PC-9 (cell line): Measurements from ENCODE around the gene RPS6KA3. TPM values are rescaled to one million over a fixed set of nuclear protein-coding genes. Genes with fewer than 3 reads are reported as not detected.
"Not testable (repeated sequence)": the region's sequence is repeated elsewhere in the genome, so short reads cannot be mapped to it uniquely, and the experiment has no call there.

ENCODE experiments used
- BruUV-seq: library from RNA; stranded (reverse); fragments of 400-500 nt; replicated peaks from 2 replicates; lab custom pipeline; 2021; lab: Mats Ljungman, UMichigan
- CTCF ChIA-PET: fragments of 300-600 bp; sonication (Branson Sonifier 250); formaldehyde crosslinking; loops from one replicate; lab custom pipeline; 2022; ENCODE audit warnings: antibody characterized with exemption; lab: Charles Lee
- POLR2A ChIA-PET: fragments of 300-600 bp; sonication (Branson Sonifier 250); formaldehyde crosslinking; loops from one replicate; lab custom pipeline; 2022; ENCODE audit warnings: antibody characterized with exemption; ENCODE audit not compliant: unreplicated experiment; lab: Charles Lee
- DNase-seq, 2 experiments: peaks; one replicate each; pipeline versions ENCODE4 v3.0.0 to v3.0.0-alpha.2; 2015 to 2022; ENCODE audit warnings: mixed read lengths in 1 of 2
- H2AFZ ChIP-seq: fragments of 200-600 bp; sonication (generic); 2 replicates; pipeline ENCODE4 v1.8.1; 2017; ENCODE audit warnings: antibody characterized with exemption
- H3F3A ChIP-seq: fragments of 200-600 bp; sonication (generic); 2 replicates; pipeline ENCODE4 v1.8.1; 2017; ENCODE audit warnings: antibody characterized with exemption, mild to moderate bottlenecking, low read depth; ENCODE audit not compliant: insufficient read depth
- H3K27ac ChIP-seq: fragments of 200-600 bp; sonication (generic); 2 replicates; pipeline ENCODE4 v1.6.1; 2016; ENCODE audit warnings: mixed run types
- H3K27me3 ChIP-seq: fragments of 200-600 bp; sonication (generic); 2 replicates; pipeline ENCODE4 v1.6.1; 2016; ENCODE audit warnings: low read depth, mixed run types; ENCODE audit not compliant: insufficient read depth
- H3K36me3 ChIP-seq: fragments of 200-600 bp; sonication (generic); 2 replicates; pipeline ENCODE4 v1.6.1; 2016; ENCODE audit warnings: low read depth, mixed run types
- H3K4me1 ChIP-seq: fragments of 200-600 bp; sonication (generic); replicated peaks from 2 replicates; pipeline ENCODE4 v1.6.1; 2016; ENCODE audit warnings: mixed run types; ENCODE audit not compliant: insufficient read depth
- H3K4me2 ChIP-seq: fragments of 200-600 bp; sonication (generic); 2 replicates; pipeline ENCODE4 v1.6.1; 2017; ENCODE audit warnings: mixed run types
- H3K4me3 ChIP-seq: fragments of 200-600 bp; sonication (generic); 2 replicates; pipeline ENCODE4 v1.6.1; 2016; ENCODE audit warnings: mixed run types
- H3K79me2 ChIP-seq: fragments of 200-600 bp; sonication (generic); 2 replicates; pipeline ENCODE4 v1.6.1; 2017; ENCODE audit warnings: low read depth, mixed run types
- H3K9me2 ChIP-seq: fragments of 200-600 bp; sonication (generic); 2 replicates; pipeline ENCODE4 v1.8.1; 2017; ENCODE audit warnings: mild to moderate bottlenecking; ENCODE audit not compliant: insufficient read depth
- H3K9me3 ChIP-seq: fragments of 200-600 bp; sonication (generic); 2 replicates; pipeline ENCODE4 v1.8.1; 2016; ENCODE audit warnings: low read depth; ENCODE audit not compliant: insufficient read depth
- H4K20me1 ChIP-seq: fragments of 200-600 bp; sonication (generic); 2 replicates; pipeline ENCODE4 v1.8.1; 2017; ENCODE audit not compliant: insufficient read depth
- CTCF ChIP-seq: fragments of 200-600 bp; sonication (generic); conservative IDR thresholded peaks from 2 replicates; pipeline ENCODE4 v1.6.1; 2017; ENCODE audit warnings: mixed run types, antibody characterized with exemption, mild to moderate bottlenecking, moderate library complexity
- EZH2 ChIP-seq: fragments of 200-600 bp; sonication (generic); IDR thresholded peaks from 2 replicates; pipeline ENCODE4 v1.8.0; 2017; ENCODE audit warnings: antibody characterized with exemption, low read depth
- intact Hi-C: fragments of 100-400 bp; cut with micrococcal nuclease; formaldehyde crosslinking; loops from one replicate; pipeline ENCODE4 v1.10.0; 2022; ENCODE audit not compliant: unreplicated experiment
- total RNA-seq: library from RNA; stranded (reverse); gene quantifications from 2 replicates; pipeline ENCODE4 v1.2.3, GENCODE V29; 2021

The RPS6KA3 gene
- total RNA-seq, 1 experiment from 2014 or later: 51.4 TPM

- no peaks in the 10 kb centered on the region for H3K9me3 ChIP-seq
- H3K36me3 ChIP-seq: no peaks in the 10 kb centered on the region
- H4K20me1 ChIP-seq: no peaks in the 10 kb centered on the region
- H2AFZ ChIP-seq: no peak overlapping the region
- no peak overlapping the region for H3K27ac ChIP-seq
- intact Hi-C loops: loop anchor here (1.0 to 5.0 kb wide), 2 partner anchors 190 to 275 kb away; no protein-coding TSS in a partner anchor
- no TSS peak for BruUV-seq
- H3K4me2 ChIP-seq: no peak overlapping the region
- H3K79me2 ChIP-seq: peaks cover 46% of the 10 kb centered on the region
- no peaks in the 10 kb centered on the region for H3K4me1 ChIP-seq
- CTCF ChIA-PET: interaction anchor here (0.6 to 0.7 kb wide), 3 partner anchors 27 to 520 kb away, joined by 3 to 6 read pairs (median 5); no protein-coding TSS in a partner anchor
- H3K9me2 ChIP-seq: no peaks in the 10 kb centered on the region
- H3K4me3 ChIP-seq: no peak overlapping the region
- TF ChIP-seq CTCF: peak; percentile 76
- no peak for TF ChIP-seq EZH2
- POLR2A ChIA-PET: interaction anchor here (0.7 to 0.9 kb wide), 2 partner anchors 134 to 1972 kb away, joined by 4 to 14 read pairs; no protein-coding TSS in a partner anchor
- peaks cover 3% of the 10 kb centered on the region; the same call in 1 of the 2 replicates for H3F3A ChIP-seq
- DNase-seq: peak in 1 of 2 experiments; percentile 58
- H3K27me3 ChIP-seq: no peaks in the 10 kb centered on the region
Measured at GRCh38 chrX:20252381-20253231, 14.1 kb downstream of the RPS6KA3 start.

- Histone ChIP-seq H3K36me3 (no peaks in the 10 kb centered on the region), H3K9me2 (no peaks in the 10 kb centered on the region), H3K4me3 (no peak overlapping the region), H3F3A (peaks cover 3% of the 10 kb centered on the region; the same call in 1 of the 2 replicates), H3K9me3 (no peaks in the 10 kb centered on the region), H3K79me2 (peaks cover 39% of the 10 kb centered on the region), H3K4me2 (no peak overlapping the region), H3K4me1 (no peaks in the 10 kb centered on the region), H3K27me3 (no peaks in the 10 kb centered on the region), H4K20me1 (no peaks in the 10 kb centered on the region), H3K27ac (no peak overlapping the region), H2AFZ (no peak overlapping the region)
- TF ChIP-seq EZH2 (no peak), CTCF (no peak)
- DNase-seq: no peak
- ChIA-PET CTCF (no interaction called here), POLR2A (no interaction called here)
- intact Hi-C loops: loop anchor here (5.0 kb wide), 1 partner anchor 276 kb away; no protein-coding TSS in a partner anchor
- BruUV-seq: no TSS peak
Measured at GRCh38 chrX:20251691-20252090, 15.0 kb downstream of the RPS6KA3 start.

- H4K20me1 ChIP-seq, H2AFZ ChIP-seq, H3K27me3 ChIP-seq, H3K4me1 ChIP-seq, CTCF ChIA-PET, H3K27ac ChIP-seq, H3K9me3 ChIP-seq, H3F3A ChIP-seq, H3K4me2 ChIP-seq, POLR2A ChIA-PET, BruUV-seq, H3K9me2 ChIP-seq, H3K36me3 ChIP-seq, H3K4me3 ChIP-seq, DNase-seq: not testable (repeated sequence)
- intact Hi-C loops: loop anchor here (5.0 kb wide), 1 partner anchor 277 kb away; no protein-coding TSS in a partner anchor
- peaks cover 32% of the 10 kb centered on the region for H3K79me2 ChIP-seq
Measured at GRCh38 chrX:20250146-20250545, 16.6 kb downstream of the RPS6KA3 start.
